Measurements from ENCODE around the gene HSF2BP.
"Not testable (repeated sequence)": the region's sequence is repeated elsewhere in the genome, so short reads cannot be mapped to it uniquely, and the experiment has no call there.

Gene HSF2BP

GRCh38 chr21:43622796-43623195 lies 36.5 kb downstream of the HSF2BP start:
- no peak overlapping the region for H3K4me3 ChIP-seq (ENCODE audit: low read depth, low read length)

GRCh38 chr21:43619856-43620255 lies 39.4 kb downstream of the HSF2BP start:
- no peak overlapping the region for H3K4me3 ChIP-seq (ENCODE audit: low read depth, low read length)

GRCh38 chr21:43619344-43619743 lies 39.9 kb downstream of the HSF2BP start:
- no peak overlapping the region for H3K4me3 ChIP-seq (ENCODE audit: low read depth, low read length)

DNA sequence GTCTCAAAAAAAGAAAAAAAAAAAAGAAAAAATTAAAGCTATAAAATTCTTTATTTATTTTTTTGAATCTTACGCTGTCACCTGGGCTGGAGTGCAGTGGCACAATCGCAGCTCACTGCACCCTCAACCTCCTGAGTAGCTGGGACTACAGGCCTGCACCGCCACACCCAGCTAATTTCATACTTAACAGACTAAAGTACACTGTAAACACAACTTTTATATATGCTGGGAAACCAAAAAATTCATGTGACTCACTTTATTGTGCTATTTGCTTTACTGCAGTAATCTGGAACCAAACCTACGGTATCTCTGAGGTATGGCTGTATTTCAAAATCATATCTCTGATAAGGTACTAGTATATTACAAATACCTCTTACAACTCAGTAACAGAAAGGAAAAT lies 40.3 kb downstream of the HSF2BP start:
- H3K4me3 ChIP-seq (ENCODE audit: low read depth, low read length): no peak overlapping the region

- H3K4me3 ChIP-seq (ENCODE audit: low read depth, low read length): not testable (repeated sequence)
Observed at GRCh38 chr21:43616861-43617260, 42.4 kb downstream of the HSF2BP start.

GRCh38 chr21:43614839-43615238 lies 44.4 kb downstream of the HSF2BP start:
- no peak overlapping the region for H3K4me3 ChIP-seq (ENCODE audit: low read depth, low read length)

- no peak overlapping the region for H3K4me3 ChIP-seq (ENCODE audit: low read depth, low read length)
Observed at GRCh38 chr21:43613755-43614638, 45.3 kb downstream of the HSF2BP start.

- no peak overlapping the region for H3K4me3 ChIP-seq (ENCODE audit: low read depth, low read length)
Observed at GRCh38 chr21:43611598-43612369, 47.5 kb downstream of the HSF2BP start.

DNA sequence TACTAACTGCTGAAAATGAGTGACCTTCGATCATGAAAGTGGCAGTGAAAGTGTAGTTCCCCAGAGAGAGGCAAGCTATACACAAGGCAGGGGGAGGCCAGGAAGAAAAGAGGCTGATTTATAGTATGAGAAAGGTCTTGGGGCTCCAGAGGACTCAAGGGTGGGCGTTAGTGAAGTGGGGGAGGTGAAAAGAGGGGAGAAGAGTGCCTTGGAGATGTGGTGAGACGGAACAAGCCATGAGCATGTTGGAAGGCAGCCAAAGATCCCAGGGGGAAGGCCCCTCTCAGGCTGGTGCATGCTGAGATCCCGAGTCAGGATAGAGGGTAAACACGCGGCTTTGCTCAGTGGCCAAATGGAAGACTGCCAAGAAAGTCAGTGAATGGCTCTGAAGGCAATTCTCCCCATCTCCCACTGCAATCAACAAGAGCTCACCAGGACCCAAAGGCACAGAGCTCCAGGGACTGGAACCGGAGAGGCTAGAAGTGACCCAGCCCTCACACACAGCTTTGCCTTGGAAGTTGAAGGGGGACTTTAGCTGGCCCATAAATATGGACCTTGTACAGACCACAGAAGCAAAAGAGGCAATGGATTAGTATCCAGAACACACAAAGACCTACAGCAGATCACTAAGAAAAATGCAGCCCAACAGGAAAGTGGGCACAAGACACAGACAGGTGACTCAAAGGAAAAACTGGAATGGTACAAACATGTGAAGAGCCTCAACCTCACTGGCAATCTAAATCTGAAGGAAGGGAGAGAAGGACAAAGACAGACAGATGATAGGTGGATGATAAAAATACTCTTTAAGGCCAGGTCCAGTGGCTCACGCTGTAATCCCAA lies 49.6 kb downstream of the HSF2BP start:
- H3K4me3 ChIP-seq (ENCODE audit: low read depth, low read length): no peak overlapping the region

DNA sequence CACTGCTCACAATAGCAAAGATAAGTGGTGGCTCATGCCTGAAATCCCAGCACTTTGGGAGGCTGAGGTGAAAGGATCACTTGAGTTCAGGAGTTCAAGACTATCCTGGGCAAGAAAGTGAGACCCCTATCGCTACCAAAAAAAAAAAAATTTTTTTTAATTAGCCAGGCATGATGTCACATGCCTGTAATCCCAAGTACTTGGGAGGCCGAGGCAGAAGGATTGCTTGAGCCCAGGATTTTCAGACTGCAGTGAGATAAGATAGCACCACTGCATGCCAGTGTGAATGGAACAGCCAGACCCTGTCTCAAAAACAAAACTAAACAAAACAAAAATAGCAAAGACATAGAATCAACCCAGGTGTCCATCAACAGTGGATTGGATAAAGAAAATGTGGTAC lies 50.6 kb downstream of the HSF2BP start:
- no peak overlapping the region for H3K4me3 ChIP-seq (ENCODE audit: low read depth, low read length)

DNA sequence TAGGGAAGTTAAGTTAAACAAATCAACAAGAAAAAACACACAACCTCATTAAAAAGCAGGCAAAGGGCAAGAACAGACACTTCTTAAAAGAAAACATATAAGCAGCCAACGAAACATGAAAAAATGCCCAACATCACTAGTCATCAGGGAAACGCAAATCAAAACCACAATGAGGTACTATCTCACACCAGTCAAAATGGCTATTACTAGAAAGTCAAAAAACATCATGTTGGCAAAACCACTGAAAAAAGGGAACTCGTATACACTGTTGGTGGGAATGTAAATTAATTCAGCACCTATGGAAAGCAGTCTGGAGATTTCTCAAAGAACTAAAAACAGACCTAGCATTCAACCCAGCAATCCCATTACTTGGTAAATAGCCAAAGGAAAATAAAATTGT lies 51.1 kb downstream of the HSF2BP start:
- no peak overlapping the region for H3K4me3 ChIP-seq (ENCODE audit: low read depth, low read length)

GRCh38 chr21:43605320-43606215 lies 53.7 kb downstream of the HSF2BP start:
- no peak overlapping the region for H3K4me3 ChIP-seq (ENCODE audit: low read depth, low read length)

- H3K4me3 ChIP-seq (ENCODE audit: low read depth, low read length): no peak overlapping the region
Observed at GRCh38 chr21:43604505-43605204, 54.6 kb downstream of the HSF2BP start.

- H3K4me3 ChIP-seq (ENCODE audit: low read depth, low read length): no peak overlapping the region
Observed at GRCh38 chr21:43603641-43604504, 55.4 kb downstream of the HSF2BP start.

- no peak overlapping the region for H3K4me3 ChIP-seq (ENCODE audit: low read depth, low read length)
Observed at GRCh38 chr21:43603233-43603626, 56.1 kb downstream of the HSF2BP start.

DNA sequence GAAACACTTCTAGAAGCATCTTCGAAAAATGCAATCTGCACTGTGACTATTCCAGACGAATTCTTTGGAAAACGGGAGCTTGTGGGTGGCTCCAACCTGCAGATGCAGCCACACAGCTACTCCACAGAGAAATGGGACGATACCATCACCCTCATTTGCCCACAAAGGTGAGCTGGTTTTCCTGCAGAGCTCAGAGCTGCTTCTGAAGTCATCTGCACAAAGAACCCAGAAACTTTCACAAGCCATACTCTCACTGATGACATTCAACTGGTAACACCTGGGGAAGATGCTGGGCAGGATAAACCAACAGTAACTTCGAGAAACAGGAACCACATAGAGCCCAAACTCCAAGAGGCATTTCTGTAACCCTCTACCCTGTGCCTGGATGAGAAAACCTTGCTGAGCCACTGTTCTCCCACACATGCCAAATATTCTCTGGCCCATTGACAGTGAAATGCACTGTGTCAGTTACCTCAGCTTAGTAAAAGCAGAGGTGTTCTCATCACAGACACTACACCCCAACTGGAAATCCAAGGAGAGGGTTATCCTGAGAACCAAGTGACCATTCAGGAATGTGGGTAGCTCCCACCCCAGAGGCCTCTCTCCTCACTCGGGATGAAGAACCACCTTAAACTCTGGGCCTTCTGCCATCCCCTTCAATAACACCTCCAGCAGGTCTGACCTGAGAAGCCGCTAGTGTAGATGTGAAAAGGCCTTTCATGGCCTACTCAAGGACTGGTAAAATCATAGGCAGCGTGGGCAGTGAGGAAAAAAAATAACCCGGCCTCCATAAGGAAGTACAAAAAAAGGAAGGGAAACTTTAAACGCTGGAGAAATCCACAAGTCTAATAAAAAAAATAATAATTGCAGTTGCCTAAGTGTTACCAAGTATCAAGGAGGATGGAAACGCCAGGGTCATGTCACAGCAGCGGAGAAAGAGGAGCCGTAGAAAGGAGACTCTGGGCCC lies 56.7 kb downstream of the HSF2BP start:
- H3K4me3 ChIP-seq (ENCODE audit: low read depth, low read length): no peak overlapping the region

DNA sequence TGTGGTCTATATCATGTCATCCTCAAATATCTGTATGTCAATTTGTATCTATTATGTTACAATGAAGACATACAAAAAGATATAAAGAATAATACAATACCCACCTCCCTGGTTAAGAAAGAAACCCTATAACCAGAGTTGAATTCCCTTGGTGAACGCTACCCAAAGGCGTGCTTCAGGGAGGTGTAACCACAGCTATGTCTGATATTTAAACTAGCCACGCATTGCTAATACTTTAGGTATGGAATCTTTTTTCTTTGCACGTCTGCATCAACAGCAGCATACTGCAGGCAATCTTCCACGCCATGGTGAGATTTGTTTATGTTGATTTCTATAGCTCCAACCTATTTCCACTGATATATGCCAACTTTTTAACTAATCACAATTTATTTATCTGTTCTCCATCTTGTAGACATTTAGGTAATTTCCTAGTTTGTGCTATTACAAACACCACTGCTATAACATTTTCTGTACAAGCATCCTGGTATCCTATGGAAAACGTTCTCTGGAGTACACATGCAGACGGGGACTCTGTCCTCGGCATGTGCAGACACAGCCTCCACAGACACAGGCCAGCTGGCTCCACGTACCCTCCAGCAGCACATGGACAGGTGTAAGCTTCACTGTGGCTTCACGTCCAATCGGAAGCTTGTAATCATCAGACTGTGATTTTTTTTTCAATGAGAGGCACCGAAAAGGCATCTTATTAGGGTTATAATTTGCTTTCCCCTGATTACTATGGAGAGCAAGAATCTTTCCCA lies 58.5 kb downstream of the HSF2BP start:
- H3K4me3 ChIP-seq (ENCODE audit: low read depth, low read length): no peak overlapping the region

All from iPS-11a (cell line).